ENCODE results near the gene DDX39A. TPM values are rescaled to one million over a fixed set of nuclear protein-coding genes. Genes with fewer than 3 reads are reported as not detected.

DDX39A gene
- total RNA-seq, 1 donor from 2014 or later = 38.6 TPM

GRCh38 chr19:14371301-14371821 lies 47.8 kb downstream of the DDX39A start:
- Mint-ChIP-seq H3K27ac (peak overlapping the region; percentile 42), H3K36me3 (no peaks in the 10 kb centered on the region), H3K9me3 (no peaks in the 10 kb centered on the region), H3K27me3 (ENCODE audit: insufficient read depth, low read depth) (peaks cover 7% of the 10 kb centered on the region), H3K4me1 (peaks cover 35% of the 10 kb centered on the region), H3K4me3 (no peak overlapping the region)
- no peak overlapping the region for H3K4me3 ChIP-seq
- DNase-seq (ENCODE audit: low spot score) = no peak
- no peak overlapping the region for H3K4me2 ChIP-seq
- no peaks in the 10 kb centered on the region for H3K79me2 ChIP-seq (ENCODE audit: low read depth)
- H2AFZ ChIP-seq (replicated peaks) = no peak overlapping the region
- no peaks in the 10 kb centered on the region for H3K9me3 ChIP-seq (ENCODE audit: low read depth)
- H3K27me3 ChIP-seq = no peaks in the 10 kb centered on the region
- TF ChIP-seq EZH2 (IDR thresholded peaks at IDR 0.05) (no peak), EZH2phosphoT487 (IDR thresholded peaks at IDR 0.05) (no peak)
- TF ChIP-seq, protein P1, sequence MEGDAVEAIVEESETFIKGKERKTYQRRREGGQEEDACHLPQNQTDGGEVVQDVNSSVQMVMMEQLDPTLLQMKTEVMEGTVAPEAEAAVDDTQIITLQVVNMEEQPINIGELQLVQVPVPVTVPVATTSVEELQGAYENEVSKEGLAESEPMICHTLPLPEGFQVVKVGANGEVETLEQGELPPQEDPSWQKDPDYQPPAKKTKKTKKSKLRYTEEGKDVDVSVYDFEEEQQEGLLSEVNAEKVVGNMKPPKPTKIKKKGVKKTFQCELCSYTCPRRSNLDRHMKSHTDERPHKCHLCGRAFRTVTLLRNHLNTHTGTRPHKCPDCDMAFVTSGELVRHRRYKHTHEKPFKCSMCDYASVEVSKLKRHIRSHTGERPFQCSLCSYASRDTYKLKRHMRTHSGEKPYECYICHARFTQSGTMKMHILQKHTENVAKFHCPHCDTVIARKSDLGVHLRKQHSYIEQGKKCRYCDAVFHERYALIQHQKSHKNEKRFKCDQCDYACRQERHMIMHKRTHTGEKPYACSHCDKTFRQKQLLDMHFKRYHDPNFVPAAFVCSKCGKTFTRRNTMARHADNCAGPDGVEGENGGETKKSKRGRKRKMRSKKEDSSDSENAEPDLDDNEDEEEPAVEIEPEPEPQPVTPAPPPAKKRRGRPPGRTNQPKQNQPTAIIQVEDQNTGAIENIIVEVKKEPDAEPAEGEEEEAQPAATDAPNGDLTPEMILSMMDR (IDR thresholded peaks at IDR 0.05) = no peak
- no peaks in the 10 kb centered on the region for H4K20me1 ChIP-seq (ENCODE audit: low read depth)
- no peaks in the 10 kb centered on the region for H3K36me3 ChIP-seq
- H3F3A ChIP-seq (ENCODE audit: low read depth) = peaks cover 5% of the 10 kb centered on the region
- H3K27ac ChIP-seq = no peak overlapping the region
- H3K9ac ChIP-seq = no peak overlapping the region
- H3K4me1 ChIP-seq = peaks cover 20% of the 10 kb centered on the region

DNA sequence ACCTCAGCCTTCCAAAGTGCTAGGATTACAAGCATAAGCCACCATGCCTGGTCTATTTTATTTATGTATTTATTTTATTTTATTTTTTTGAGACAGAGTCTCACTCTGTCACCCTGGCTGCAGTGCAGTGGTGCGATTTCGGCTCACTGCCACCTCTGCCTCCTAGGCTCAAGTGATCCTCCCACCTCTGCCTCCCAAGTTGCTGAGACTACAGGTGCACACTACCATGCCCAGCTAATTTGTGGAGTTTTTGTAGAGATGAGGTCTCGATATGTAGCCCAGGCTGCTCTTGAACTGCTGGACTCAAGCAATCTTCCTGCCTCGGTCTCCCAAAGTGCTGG lies 48.2 kb downstream of the DDX39A start:
- TF ChIP-seq, protein P1 (IDR thresholded peaks at IDR 0.05) = no peak
- TF ChIP-seq EZH2phosphoT487 (IDR thresholded peaks at IDR 0.05) = no peak
- Mint-ChIP-seq H3K4me1 (peaks cover 37% of the 10 kb centered on the region), H3K27ac (no peak overlapping the region), H3K4me3 (no peak overlapping the region), H3K36me3 (no peaks in the 10 kb centered on the region), H3K27me3 (ENCODE audit: insufficient read depth, low read depth) (peaks cover 7% of the 10 kb centered on the region), H3K9me3 (no peaks in the 10 kb centered on the region)
- DNase-seq (ENCODE audit: low spot score) = no peak
- no peaks in the 10 kb centered on the region for H3K9me3 ChIP-seq (ENCODE audit: low read depth)
- no peak overlapping the region for H3K27ac ChIP-seq
- H3K79me2 ChIP-seq (ENCODE audit: low read depth) = no peaks in the 10 kb centered on the region
- H3K36me3 ChIP-seq = no peaks in the 10 kb centered on the region
- H3K27me3 ChIP-seq = no peaks in the 10 kb centered on the region
- peaks cover 5% of the 10 kb centered on the region for H3F3A ChIP-seq (ENCODE audit: low read depth)
- H3K4me2 ChIP-seq = no peak overlapping the region
- no peak overlapping the region for H3K9ac ChIP-seq
- H3K4me3 ChIP-seq = no peak overlapping the region
- H3K4me1 ChIP-seq = peaks cover 20% of the 10 kb centered on the region
- no peak overlapping the region for H2AFZ ChIP-seq (replicated peaks)
- no peaks in the 10 kb centered on the region for H4K20me1 ChIP-seq (ENCODE audit: low read depth)

DNA sequence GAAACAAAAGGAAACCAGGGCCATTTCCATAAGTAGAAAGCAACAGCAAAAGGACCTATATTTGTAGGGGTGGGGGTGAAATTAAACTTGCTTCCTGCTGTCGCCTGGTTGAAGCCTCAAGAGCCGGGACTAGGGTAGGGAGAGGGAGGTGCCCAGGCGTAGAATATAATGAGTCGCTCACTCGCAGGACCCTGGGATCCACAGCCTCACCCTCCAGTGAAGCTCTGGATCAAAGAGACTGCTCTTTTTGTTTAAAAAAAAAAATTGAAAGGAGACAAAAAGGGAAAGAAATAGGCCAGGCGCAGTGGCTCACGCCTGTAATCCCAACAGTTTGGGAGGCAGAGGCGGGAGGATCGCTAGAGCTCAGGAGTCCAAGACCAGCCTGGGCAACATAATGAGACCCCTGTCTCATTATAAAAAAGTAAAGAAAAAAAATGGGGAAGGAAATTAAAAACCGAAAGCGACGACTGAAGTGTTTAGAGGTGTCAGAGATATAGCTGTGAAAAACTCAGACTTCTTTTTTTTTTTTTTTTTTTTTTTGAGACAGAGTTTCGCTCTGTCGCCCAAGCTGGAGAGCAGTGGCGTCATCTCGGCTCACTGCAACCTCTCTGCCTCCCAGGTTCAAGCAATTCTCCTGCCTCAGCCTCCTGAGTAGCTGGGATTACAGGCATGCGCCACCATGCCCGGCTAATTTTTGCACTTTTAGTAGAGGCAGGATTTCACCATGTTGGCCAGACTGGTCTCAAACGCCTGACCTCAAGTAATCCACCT lies 48.8 kb downstream of the DDX39A start:
- Histone ChIP-seq H3K4me2 (no peak overlapping the region), H3K9me3 (ENCODE audit: low read depth) (no peaks in the 10 kb centered on the region), H3K9ac (no peak overlapping the region), H3K4me1 (peaks cover 16% of the 10 kb centered on the region), H3F3A (ENCODE audit: low read depth) (peaks cover under 1% of the 10 kb centered on the region), H3K27me3 (no peaks in the 10 kb centered on the region), H3K79me2 (ENCODE audit: low read depth) (no peaks in the 10 kb centered on the region), H2AFZ (replicated peaks) (no peak overlapping the region), H3K27ac (no peak overlapping the region), H3K36me3 (no peaks in the 10 kb centered on the region), H3K4me3 (no peak overlapping the region), H4K20me1 (ENCODE audit: low read depth) (no peaks in the 10 kb centered on the region)
- H3K27ac Mint-ChIP-seq = peak overlapping the region; percentile 60
- TF ChIP-seq EZH2 (IDR thresholded peaks at IDR 0.05) = no peak
- TF ChIP-seq, protein P1 (IDR thresholded peaks at IDR 0.05) = no peak
- no peak for TF ChIP-seq EZH2phosphoT487 (IDR thresholded peaks at IDR 0.05)
- H3K36me3 Mint-ChIP-seq = no peaks in the 10 kb centered on the region
- H3K27me3 Mint-ChIP-seq (ENCODE audit: insufficient read depth, low read depth) = peaks cover 7% of the 10 kb centered on the region
- DNase-seq (ENCODE audit: low spot score) = no peak
- peaks cover 34% of the 10 kb centered on the region for H3K4me1 Mint-ChIP-seq
- H3K4me3 Mint-ChIP-seq = peak overlapping the region; percentile 58
- H3K9me3 Mint-ChIP-seq = no peaks in the 10 kb centered on the region

Measured in neural progenitor cell (in vitro differentiated cells).